A673 (cell line): ENCODE data around the gene F7. TPM values are rescaled to one million over a fixed set of nuclear protein-coding genes. Genes with fewer than 3 reads are reported as not detected.

ENCODE experiments used
- BruUV-seq: library from RNA; stranded (reverse); fragments of 400-500 nt; replicated peaks from 2 replicates; lab custom pipeline; 2021; lab: Mats Ljungman, UMichigan
- CTCF ChIA-PET: fragments of 300-600 bp; sonication (Branson Sonifier 250); formaldehyde crosslinking; loops from one replicate; lab custom pipeline; 2022; ENCODE audit warnings: antibody characterized with exemption; lab: Charles Lee
- POLR2A ChIA-PET: fragments of 300-600 bp; sonication (Branson Sonifier 250); formaldehyde crosslinking; loops from one replicate; lab custom pipeline; 2022; ENCODE audit warnings: antibody characterized with exemption; ENCODE audit not compliant: low non-redundant PET; lab: Charles Lee
- DNase-seq: peaks from one replicate; pipeline ENCODE4 v3.0.0-alpha.2; 2015; ENCODE audit warnings: low spot score
- H3K27ac ChIP-seq: fragments of 200-600 bp; sonication (generic); 2 replicates; pipeline ENCODE4 v1.5.1; 2016; ENCODE audit warnings: mixed run types, low read depth, mild to moderate bottlenecking, mixed read lengths, antibody characterized with exemption, low read length; ENCODE audit not compliant: poor library complexity, severe bottlenecking
- H3K27me3 ChIP-seq: fragments of 200-600 bp; sonication (generic); replicated peaks from 2 replicates; pipeline ENCODE4 v1.6.1; 2017; ENCODE audit warnings: mixed run types, low read depth, mild to moderate bottlenecking, mixed read lengths, antibody characterized with exemption, low read length; ENCODE audit not compliant: insufficient read depth, poor library complexity
- H3K36me3 ChIP-seq: fragments of 200-600 bp; sonication (generic); 2 replicates; pipeline ENCODE4 v1.6.1; 2016; ENCODE audit warnings: mixed run types, mild to moderate bottlenecking, mixed read lengths, antibody characterized with exemption, low read length; ENCODE audit not compliant: insufficient read depth, poor library complexity, severe bottlenecking
- H3K4me1 ChIP-seq: fragments of 200-600 bp; sonication (generic); 2 replicates; pipeline ENCODE4 v1.6.1; 2017; ENCODE audit warnings: mixed run types, mild to moderate bottlenecking, mixed read lengths, antibody characterized with exemption, low read length; ENCODE audit not compliant: insufficient read depth, poor library complexity, severe bottlenecking
- H3K4me3 ChIP-seq: fragments of 200-600 bp; sonication (generic); 2 replicates; pipeline ENCODE4 v1.5.1; 2016; ENCODE audit warnings: low read depth, mixed run types, mild to moderate bottlenecking, mixed read lengths, low read length; ENCODE audit not compliant: poor library complexity, severe bottlenecking
- H3K9me3 ChIP-seq: fragments of 200-600 bp; sonication (generic); 2 replicates; pipeline ENCODE4 v1.6.1; 2016; ENCODE audit warnings: mixed run types, low read depth, mild to moderate bottlenecking, mixed read lengths, antibody characterized with exemption, low read length; ENCODE audit not compliant: poor library complexity, severe bottlenecking
- CTCF ChIP-seq: fragments of 300-800, 200-600 bp; sonication (generic); conservative IDR thresholded peaks from 2 replicates; pipeline ENCODE4 v1.5.1; 2017; ENCODE audit warnings: low read depth, mild to moderate bottlenecking, antibody characterized with exemption, low read length, moderate library complexity, mixed read lengths
- EZH2 ChIP-seq: fragments of 200-600 bp; sonication (generic); IDR thresholded peaks from 2 replicates; pipeline ENCODE4 v1.6.1; 2017; ENCODE audit warnings: borderline replicate concordance, low read depth, mild to moderate bottlenecking, mixed read lengths, antibody characterized with exemption, low read length; ENCODE audit not compliant: poor library complexity, severe bottlenecking
- intact Hi-C: fragments of 100-400 bp; cut with micrococcal nuclease; formaldehyde crosslinking; loops from one replicate; pipeline ENCODE4 v1.10.0; 2022; ENCODE audit not compliant: unreplicated experiment
- total RNA-seq: library from RNA; stranded (reverse); gene quantifications from 2 replicates; pipeline ENCODE4 v1.2.3, GENCODE V29; 2021

Gene F7
- total RNA-seq, 1 experiment from 2014 or later = not detected

GRCh38 chr13:113062691-113063090, 42.9 kb upstream of the F7 start:
- BruUV-seq = no TSS peak
- intact Hi-C loops = no loop called here
- Histone ChIP-seq H3K4me3 (no peak overlapping the region), H3K27ac (no peak overlapping the region), H3K27me3 (peaks cover 5% of the 10 kb centered on the region), H3K4me1 (no peaks in the 10 kb centered on the region), H3K36me3 (no peaks in the 10 kb centered on the region), H3K9me3 (no peaks in the 10 kb centered on the region)
- no peak for TF ChIP-seq CTCF
- no peak for TF ChIP-seq EZH2
- ChIA-PET POLR2A (no interaction called here), CTCF (no interaction called here)
- DNase-seq = no peak

GRCh38 chr13:113063091-113063491, 42.5 kb upstream of the F7 start:
- no peaks in the 10 kb centered on the region for H3K4me1 ChIP-seq
- intact Hi-C loops = no loop called here
- no peaks in the 10 kb centered on the region for H3K9me3 ChIP-seq
- POLR2A ChIA-PET = no interaction called here
- TF ChIP-seq EZH2 (no peak), CTCF (no peak)
- no peaks in the 10 kb centered on the region for H3K36me3 ChIP-seq
- CTCF ChIA-PET = no interaction called here
- no peak overlapping the region for H3K4me3 ChIP-seq
- H3K27me3 ChIP-seq = peaks cover 5% of the 10 kb centered on the region
- no peak for DNase-seq
- H3K27ac ChIP-seq = no peak overlapping the region
- no TSS peak for BruUV-seq

- no peaks in the 10 kb centered on the region for H3K4me1 ChIP-seq
- H3K9me3 ChIP-seq = no peaks in the 10 kb centered on the region
- no peak overlapping the region for H3K27ac ChIP-seq
- no peak for DNase-seq
- CTCF ChIA-PET = no interaction called here
- POLR2A ChIA-PET = no interaction called here
- BruUV-seq = no TSS peak
- TF ChIP-seq EZH2 = no peak
- no peak for TF ChIP-seq CTCF
- no peaks in the 10 kb centered on the region for H3K36me3 ChIP-seq
- intact Hi-C loops = no loop called here
- no peak overlapping the region for H3K4me3 ChIP-seq
- H3K27me3 ChIP-seq = peaks cover 5% of the 10 kb centered on the region
Measured at GRCh38 chr13:113064000-113064533, 41.5 kb upstream of the F7 start.
